DND-41 (cell line): Measurements from ENCODE around the gene MERTK.

ENCODE experiments used
- ATAC-seq: fragments of 200-7000 bp; cut with Tn5 transposase; 3 replicates; pipeline ENCODE4 v1.9.1; 2021; ENCODE audit warnings: low read depth; ENCODE audit not compliant: insufficient read depth
- DNase-seq: peaks from one replicate; pipeline ENCODE4 v3.0.0-alpha.2; 2020
- H2AFZ ChIP-seq: 2 replicates; pipeline ENCODE4 v1.6.0; 2012; ENCODE audit warnings: low read depth, low read length
- H3K27ac ChIP-seq: 2 replicates; pipeline ENCODE4 v1.5.1; 2012; ENCODE audit warnings: low read length, inconsistent platforms
- H3K27me3 ChIP-seq: fragments of 200-600 bp; sonication (generic); 2 replicates; pipeline ENCODE4 v1.6.0; 2012; ENCODE audit warnings: low read length, mild to moderate bottlenecking, inconsistent platforms; ENCODE audit not compliant: insufficient read depth, poor library complexity
- H3K36me3 ChIP-seq: 2 replicates; pipeline ENCODE4 v1.5.1; 2012; ENCODE audit warnings: low read length, inconsistent platforms; ENCODE audit not compliant: insufficient read depth
- H3K4me1 ChIP-seq: 2 replicates; pipeline ENCODE4 v1.5.1; 2012; ENCODE audit warnings: mild to moderate bottlenecking, low read length; ENCODE audit not compliant: insufficient read depth
- H3K4me2 ChIP-seq: 2 replicates; pipeline ENCODE4 v1.6.0; 2012; ENCODE audit warnings: mild to moderate bottlenecking, moderate library complexity, low read length, inconsistent platforms; ENCODE audit not compliant: insufficient read depth
- H3K4me3 ChIP-seq, 2 experiments: fragments of 200-600 bp in 1 of 2; shearing (Covaris generic) in 1 of 2; 2 replicates each; pipeline ENCODE4 v1.5.1; 2012 to 2016; ENCODE audit warnings: inconsistent platforms in 2 of 2, low read length in 2 of 2, mild to moderate bottlenecking in 2 of 2, low read depth in 1 of 2, moderate library complexity in 1 of 2
- H3K79me2 ChIP-seq: 2 replicates; pipeline ENCODE4 v1.6.0; 2012; ENCODE audit warnings: low read length, inconsistent platforms; ENCODE audit not compliant: insufficient read depth
- H3K9ac ChIP-seq: 2 replicates; pipeline ENCODE4 v1.6.0; 2012; ENCODE audit warnings: low read depth, mild to moderate bottlenecking, inconsistent platforms, low read length, moderate library complexity
- H3K9me3 ChIP-seq: 2 replicates; pipeline ENCODE4 v1.5.1; 2012; ENCODE audit warnings: low read length, moderate library complexity, mild to moderate bottlenecking, inconsistent platforms; ENCODE audit not compliant: insufficient read depth, severe bottlenecking
- H4K20me1 ChIP-seq: 2 replicates; pipeline ENCODE4 v1.6.0; 2012; ENCODE audit warnings: low read length; ENCODE audit not compliant: insufficient read depth
- CTCF ChIP-seq: IDR thresholded peaks from 2 replicates; pipeline ENCODE4 v1.5.1; 2012; ENCODE audit warnings: borderline replicate concordance, low read length, moderate library complexity, mild to moderate bottlenecking; ENCODE audit not compliant: poor library complexity, severe bottlenecking; ENCODE audit errors: extremely low read depth
- EZH2 ChIP-seq: IDR thresholded peaks from 3 replicates; pipeline ENCODE4 v1.6.1; 2012; ENCODE audit warnings: borderline replicate concordance, low read depth, mild to moderate bottlenecking, moderate library complexity, low read length, inconsistent platforms; ENCODE audit not compliant: severe bottlenecking

Gene MERTK

GRCh38 chr2:112026509-112026908 lies 128.1 kb downstream of the MERTK start:
- H3K4me3 ChIP-seq = no peak overlapping the region
- H3K27ac ChIP-seq = no peak overlapping the region
- no peaks in the 10 kb centered on the region for H3K9me3 ChIP-seq
- no peaks in the 10 kb centered on the region for H3K27me3 ChIP-seq
- no peak for DNase-seq
- no peak overlapping the region for H3K4me2 ChIP-seq
- H2AFZ ChIP-seq = no peak overlapping the region
- H4K20me1 ChIP-seq = no peaks in the 10 kb centered on the region
- no peak for ATAC-seq
- peaks cover 16% of the 10 kb centered on the region for H3K4me1 ChIP-seq
- no peaks in the 10 kb centered on the region for H3K79me2 ChIP-seq
- no peak overlapping the region for H3K9ac ChIP-seq
- no peaks in the 10 kb centered on the region for H3K36me3 ChIP-seq
- TF ChIP-seq EZH2 = no peak
- TF ChIP-seq CTCF = no peak

- Histone ChIP-seq H4K20me1 (no peaks in the 10 kb centered on the region), H3K9me3 (no peaks in the 10 kb centered on the region), H2AFZ (no peak overlapping the region), H3K27ac (no peak overlapping the region), H3K36me3 (no peaks in the 10 kb centered on the region), H3K4me2 (no peak overlapping the region), H3K9ac (no peak overlapping the region), H3K79me2 (no peaks in the 10 kb centered on the region), H3K27me3 (no peaks in the 10 kb centered on the region), H3K4me3 (no peak overlapping the region), H3K4me1 (peaks cover 29% of the 10 kb centered on the region)
- DNase-seq = no peak
- ATAC-seq = no peak
- TF ChIP-seq CTCF = no peak
- no peak for TF ChIP-seq EZH2
Measured at GRCh38 chr2:112027767-112028166, 129.4 kb downstream of the MERTK start.

- Histone ChIP-seq H3K9me3 (no peaks in the 10 kb centered on the region), H3K79me2 (no peaks in the 10 kb centered on the region), H3K27me3 (no peaks in the 10 kb centered on the region), H3K4me2 (no peak overlapping the region), H2AFZ (no peak overlapping the region), H4K20me1 (no peaks in the 10 kb centered on the region), H3K9ac (no peak overlapping the region), H3K36me3 (no peaks in the 10 kb centered on the region), H3K4me1 (peaks cover 42% of the 10 kb centered on the region), H3K4me3 (no peak overlapping the region), H3K27ac (no peak overlapping the region)
- no peak for TF ChIP-seq EZH2
- no peak for DNase-seq
- ATAC-seq = no peak
Measured at GRCh38 chr2:112029164-112029563, 130.8 kb downstream of the MERTK start.

- no peaks in the 10 kb centered on the region for H3K9me3 ChIP-seq
- TF ChIP-seq EZH2 = no peak
- TF ChIP-seq CTCF = no peak
- ATAC-seq = peak; percentile 77
- peak overlapping the region; percentile 54 for H3K4me2 ChIP-seq
- H3K4me3 ChIP-seq = peak overlapping the region in 1 of 2 experiments; percentile 22; a peak in 2 of 4 replicates
- no peaks in the 10 kb centered on the region for H3K27me3 ChIP-seq
- no peaks in the 10 kb centered on the region for H3K36me3 ChIP-seq
- H3K79me2 ChIP-seq = no peaks in the 10 kb centered on the region
- no peaks in the 10 kb centered on the region for H4K20me1 ChIP-seq
- peak overlapping the region; percentile 53 for H3K9ac ChIP-seq
- DNase-seq = peak; percentile 58
- peak overlapping the region; percentile 68 for H2AFZ ChIP-seq
- H3K27ac ChIP-seq = peak overlapping the region; percentile 89
- peaks cover 40% of the 10 kb centered on the region for H3K4me1 ChIP-seq
Measured at GRCh38 chr2:112031473-112032223, 133.2 kb downstream of the MERTK start.
